HL-60 (cell line): ENCODE measurements around the gene WDR26.

Experiments
- DNase-seq, 2 experiments: peaks; one replicate each; pipeline ENCODE4 v3.0.0-alpha.2; 2010 to 2020; ENCODE audit warnings: low read depth in 1 of 2, low spot score in 1 of 2
- H3K27ac ChIP-seq: fragments of 250-450 bp; sonication (Bioruptor Pico); replicated peaks from 2 replicates; pipeline ENCODE4 v1.5.1; 2020; ENCODE audit warnings: mild to moderate bottlenecking, moderate library complexity
- H3K27me3 ChIP-seq: fragments of 250-450 bp; sonication (Bioruptor Pico); 2 replicates; pipeline ENCODE4 v1.5.1; 2021; ENCODE audit warnings: mild to moderate bottlenecking, moderate library complexity; ENCODE audit not compliant: insufficient read depth, poor library complexity, severe bottlenecking
- H3K4me3 ChIP-seq: replicated peaks from 2 replicates; pipeline ENCODE4 v1.5.1; 2011; ENCODE audit warnings: mild to moderate bottlenecking, control low read depth, low read length; ENCODE audit not compliant: insufficient read depth
- GABPA ChIP-seq: IDR thresholded peaks from 2 replicates; pipeline ENCODE4 v1.6.1; 2012; ENCODE audit warnings: low read depth
- POLR2AphosphoS5 ChIP-seq: IDR thresholded peaks from 2 replicates; pipeline ENCODE4 v1.6.1; 2012; ENCODE audit warnings: low read depth
- SPI1 ChIP-seq: IDR thresholded peaks from 2 replicates; pipeline ENCODE4 v1.6.1; 2012; ENCODE audit warnings: low read depth, mild to moderate bottlenecking, borderline replicate concordance
- TF ChIP-seq, protein P1 (sequence below): IDR thresholded peaks from one replicate; pipeline ENCODE4 v1.5.1; 2011; ENCODE audit warnings: low read length, control low read depth, inconsistent platforms; ENCODE audit not compliant: insufficient read depth
- TF ChIP-seq, protein P2 (sequence below): IDR thresholded peaks from 2 replicates; pipeline ENCODE4 v1.6.1; 2012; ENCODE audit warnings: low read depth; ENCODE audit not compliant: insufficient replicate concordance

WDR26 gene

DNA sequence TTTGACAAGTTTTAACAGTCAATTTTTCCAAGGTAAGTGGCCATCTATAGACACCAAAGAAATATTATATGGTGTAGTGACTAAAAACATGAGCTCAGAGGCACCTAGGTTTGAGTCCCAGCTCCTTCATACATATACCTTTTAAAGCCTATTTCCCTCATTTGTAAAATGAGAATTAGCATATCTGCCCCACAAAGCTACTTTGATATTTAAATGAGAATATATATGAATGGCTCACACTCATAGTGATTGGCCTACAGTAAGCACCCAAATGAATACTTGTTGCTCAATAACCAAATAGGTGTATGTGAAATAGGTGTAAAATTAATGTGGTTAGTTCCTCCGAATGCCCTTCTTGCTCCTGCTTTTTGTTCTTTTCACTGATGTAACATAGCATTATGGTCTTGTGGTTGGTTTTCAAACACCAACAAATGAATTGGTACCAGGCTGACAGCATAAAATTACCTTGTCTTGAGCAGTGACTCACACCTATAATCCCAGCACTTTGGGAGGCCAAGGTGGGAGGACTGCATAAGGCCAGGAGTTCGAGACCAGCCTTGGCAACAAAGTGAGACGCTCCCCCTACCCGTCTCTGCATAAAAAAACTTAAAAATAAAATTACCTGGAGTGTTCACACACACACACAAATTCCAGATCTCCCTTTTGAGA is 52.6 kb downstream of the WDR26 start:
- Histone ChIP-seq H3K27me3 (no peaks in the 10 kb centered on the region), H3K27ac (peak overlapping the region; percentile 84), H3K4me3 (no peak overlapping the region)
- DNase-seq = no peak
- TF ChIP-seq, protein P1, sequence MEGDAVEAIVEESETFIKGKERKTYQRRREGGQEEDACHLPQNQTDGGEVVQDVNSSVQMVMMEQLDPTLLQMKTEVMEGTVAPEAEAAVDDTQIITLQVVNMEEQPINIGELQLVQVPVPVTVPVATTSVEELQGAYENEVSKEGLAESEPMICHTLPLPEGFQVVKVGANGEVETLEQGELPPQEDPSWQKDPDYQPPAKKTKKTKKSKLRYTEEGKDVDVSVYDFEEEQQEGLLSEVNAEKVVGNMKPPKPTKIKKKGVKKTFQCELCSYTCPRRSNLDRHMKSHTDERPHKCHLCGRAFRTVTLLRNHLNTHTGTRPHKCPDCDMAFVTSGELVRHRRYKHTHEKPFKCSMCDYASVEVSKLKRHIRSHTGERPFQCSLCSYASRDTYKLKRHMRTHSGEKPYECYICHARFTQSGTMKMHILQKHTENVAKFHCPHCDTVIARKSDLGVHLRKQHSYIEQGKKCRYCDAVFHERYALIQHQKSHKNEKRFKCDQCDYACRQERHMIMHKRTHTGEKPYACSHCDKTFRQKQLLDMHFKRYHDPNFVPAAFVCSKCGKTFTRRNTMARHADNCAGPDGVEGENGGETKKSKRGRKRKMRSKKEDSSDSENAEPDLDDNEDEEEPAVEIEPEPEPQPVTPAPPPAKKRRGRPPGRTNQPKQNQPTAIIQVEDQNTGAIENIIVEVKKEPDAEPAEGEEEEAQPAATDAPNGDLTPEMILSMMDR = no peak
- TF ChIP-seq GABPA (no peak), POLR2AphosphoS5 (no peak), SPI1 (no peak)
- TF ChIP-seq, protein P2, sequence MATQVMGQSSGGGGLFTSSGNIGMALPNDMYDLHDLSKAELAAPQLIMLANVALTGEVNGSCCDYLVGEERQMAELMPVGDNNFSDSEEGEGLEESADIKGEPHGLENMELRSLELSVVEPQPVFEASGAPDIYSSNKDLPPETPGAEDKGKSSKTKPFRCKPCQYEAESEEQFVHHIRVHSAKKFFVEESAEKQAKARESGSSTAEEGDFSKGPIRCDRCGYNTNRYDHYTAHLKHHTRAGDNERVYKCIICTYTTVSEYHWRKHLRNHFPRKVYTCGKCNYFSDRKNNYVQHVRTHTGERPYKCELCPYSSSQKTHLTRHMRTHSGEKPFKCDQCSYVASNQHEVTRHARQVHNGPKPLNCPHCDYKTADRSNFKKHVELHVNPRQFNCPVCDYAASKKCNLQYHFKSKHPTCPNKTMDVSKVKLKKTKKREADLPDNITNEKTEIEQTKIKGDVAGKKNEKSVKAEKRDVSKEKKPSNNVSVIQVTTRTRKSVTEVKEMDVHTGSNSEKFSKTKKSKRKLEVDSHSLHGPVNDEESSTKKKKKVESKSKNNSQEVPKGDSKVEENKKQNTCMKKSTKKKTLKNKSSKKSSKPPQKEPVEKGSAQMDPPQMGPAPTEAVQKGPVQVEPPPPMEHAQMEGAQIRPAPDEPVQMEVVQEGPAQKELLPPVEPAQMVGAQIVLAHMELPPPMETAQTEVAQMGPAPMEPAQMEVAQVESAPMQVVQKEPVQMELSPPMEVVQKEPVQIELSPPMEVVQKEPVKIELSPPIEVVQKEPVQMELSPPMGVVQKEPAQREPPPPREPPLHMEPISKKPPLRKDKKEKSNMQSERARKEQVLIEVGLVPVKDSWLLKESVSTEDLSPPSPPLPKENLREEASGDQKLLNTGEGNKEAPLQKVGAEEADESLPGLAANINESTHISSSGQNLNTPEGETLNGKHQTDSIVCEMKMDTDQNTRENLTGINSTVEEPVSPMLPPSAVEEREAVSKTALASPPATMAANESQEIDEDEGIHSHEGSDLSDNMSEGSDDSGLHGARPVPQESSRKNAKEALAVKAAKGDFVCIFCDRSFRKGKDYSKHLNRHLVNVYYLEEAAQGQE = no peak

DNA sequence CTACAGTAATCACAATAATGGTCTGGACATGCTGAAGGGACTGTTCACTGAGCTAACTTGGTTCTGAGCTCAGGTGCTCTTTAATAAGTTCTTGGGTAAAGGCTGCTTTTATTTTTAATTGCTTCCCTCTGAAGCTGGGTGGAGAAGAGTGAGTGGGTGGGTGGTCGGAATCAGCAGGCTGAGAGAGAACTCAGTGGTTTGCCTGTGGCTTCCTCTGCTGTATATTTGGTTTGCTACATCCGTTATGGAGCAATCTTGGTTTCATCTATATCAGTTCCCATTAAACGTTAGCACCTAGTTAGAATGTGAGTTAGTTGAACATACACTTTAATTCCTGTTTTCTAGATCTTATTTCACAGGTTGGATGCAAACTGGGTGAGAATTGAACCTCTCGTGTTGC is 54.6 kb downstream of the WDR26 start:
- TF ChIP-seq, protein P1 = no peak
- TF ChIP-seq, protein P2 = peak; percentile 17
- TF ChIP-seq GABPA (peak; percentile 48; the same call in 1 of the 2 replicates), SPI1 (peak; percentile 81), POLR2AphosphoS5 (peak; percentile 93)
- Histone ChIP-seq H3K27ac (peak overlapping the region; percentile 84), H3K4me3 (no peak overlapping the region), H3K27me3 (no peaks in the 10 kb centered on the region)
- DNase-seq = peak; percentile 62 to 85

DNA sequence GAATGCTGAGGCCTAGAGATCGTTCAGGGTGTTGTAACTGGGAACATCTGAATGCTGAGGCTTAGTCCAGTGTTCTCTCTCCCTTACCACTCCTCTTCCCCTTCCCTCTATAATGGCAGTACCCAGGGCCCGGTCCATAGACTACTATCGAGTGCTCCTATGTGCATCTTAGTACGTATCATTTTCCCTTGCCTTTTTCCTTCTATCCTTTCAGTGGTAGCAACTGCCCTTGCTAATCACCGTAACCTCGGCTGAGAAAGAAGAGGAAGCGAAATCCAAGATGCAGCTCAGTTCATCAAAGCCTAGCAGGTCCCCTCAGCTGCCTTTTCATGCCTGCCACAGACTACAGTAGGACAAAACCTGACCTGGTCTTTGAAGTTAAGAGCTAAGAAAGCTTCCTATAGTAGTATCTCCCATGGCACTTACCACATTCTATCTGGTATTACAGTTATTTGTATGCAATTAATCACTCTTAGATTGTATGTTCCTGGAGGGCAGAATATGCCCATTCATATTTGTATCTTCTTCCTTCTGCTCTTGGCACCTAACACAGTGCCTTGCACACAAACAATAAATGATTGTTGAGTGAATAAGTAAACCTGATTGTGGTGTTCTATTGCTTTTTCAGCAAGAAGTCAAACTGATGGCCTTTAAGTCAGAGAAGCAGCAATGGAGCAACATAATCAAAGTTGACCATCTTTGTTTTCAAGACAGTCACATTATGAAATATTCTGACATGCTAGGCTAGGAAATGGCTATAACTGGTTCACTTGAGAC is 55.6 kb downstream of the WDR26 start:
- peak; percentile 61 to 75 for DNase-seq
- H3K27ac ChIP-seq = peak overlapping the region; percentile 84
- no peak overlapping the region for H3K4me3 ChIP-seq
- no peaks in the 10 kb centered on the region for H3K27me3 ChIP-seq
- TF ChIP-seq SPI1 = peak; percentile 55; the same call in 1 of the 2 replicates
- TF ChIP-seq, protein P2 = no peak
